ENCODE results near the gene PCSK6.
"Not testable (repeated sequence)": the region's sequence is repeated elsewhere in the genome, so short reads cannot be mapped to it uniquely, and the experiment has no call there.

The PCSK6 gene

DNA sequence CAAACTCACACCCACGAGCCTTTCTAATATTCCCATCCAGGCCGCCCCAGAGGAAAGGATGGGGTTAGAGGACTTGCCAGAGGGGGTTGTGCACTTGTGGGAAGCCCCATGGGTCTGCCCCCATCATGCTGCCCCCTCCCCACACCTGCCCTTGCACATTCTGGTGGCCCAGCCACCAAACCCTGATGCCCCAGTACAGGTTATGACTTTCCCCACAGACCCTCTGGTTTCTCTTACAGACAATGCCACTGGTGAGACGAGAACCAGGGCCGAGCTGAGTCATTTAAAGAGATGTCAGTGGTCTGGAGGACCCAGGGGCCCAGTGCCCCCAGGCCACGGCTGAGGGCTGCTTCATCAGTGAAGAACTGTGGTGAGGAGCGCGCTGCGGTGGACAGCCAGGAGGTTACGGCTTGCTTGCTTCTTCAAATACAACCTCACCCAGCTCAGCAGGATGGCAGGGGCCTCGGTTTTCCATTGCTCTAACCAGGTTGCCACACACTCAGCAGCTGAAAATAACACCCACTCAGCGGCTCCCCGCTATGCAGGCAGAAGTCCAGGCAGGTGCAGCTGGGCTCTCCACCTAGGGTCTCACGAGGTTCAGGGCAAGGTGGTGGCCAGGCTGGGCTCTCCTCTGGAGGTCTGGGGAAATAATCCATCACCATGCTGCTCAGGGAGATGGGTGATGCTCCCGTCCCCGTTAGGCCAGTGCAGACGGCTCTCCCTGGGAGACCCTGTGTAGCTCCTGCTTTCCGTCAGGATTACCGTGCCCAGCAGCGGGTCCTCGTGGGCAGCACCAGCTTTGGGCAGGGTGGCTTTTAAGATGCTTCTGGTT is 180.7 kb downstream of the PCSK6 start:
- no peak for DNase-seq (ENCODE audit: low read depth)

DNA sequence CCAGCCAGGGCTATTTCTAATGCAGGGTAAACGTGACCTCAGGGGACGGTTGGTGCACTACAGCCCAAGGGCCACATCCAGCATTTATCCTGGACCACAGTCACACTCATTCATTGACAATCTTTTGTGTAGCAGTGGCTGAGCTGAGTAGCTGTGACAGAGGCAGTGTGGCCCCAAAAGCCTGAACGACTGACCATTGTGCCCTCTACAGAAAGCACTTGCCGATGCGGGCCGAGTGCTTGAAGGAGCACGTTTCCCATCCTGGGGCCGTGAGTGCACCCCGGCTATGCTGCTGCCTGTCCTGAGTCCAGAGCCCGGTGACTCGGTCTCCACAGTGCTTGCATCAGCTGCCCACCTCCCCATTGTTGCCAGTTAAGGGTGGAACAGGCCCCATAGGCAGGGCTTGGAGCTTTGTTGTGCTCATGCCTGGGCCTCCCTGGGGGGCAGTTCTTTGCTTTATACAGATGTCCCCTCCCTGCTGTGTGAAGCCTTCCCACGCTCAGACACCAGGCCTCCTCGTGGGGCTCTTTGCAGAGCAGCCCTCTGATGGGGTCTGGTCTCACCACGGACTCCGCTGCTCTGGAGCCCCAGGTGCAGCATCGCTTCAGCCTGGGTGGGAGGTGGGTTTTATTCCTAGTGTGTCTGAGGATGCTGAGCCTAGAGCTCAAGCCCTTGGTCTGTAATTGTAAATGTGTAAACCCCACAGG is 181.5 kb downstream of the PCSK6 start:
- DNase-seq (ENCODE audit: low read depth), result no peak

DNA sequence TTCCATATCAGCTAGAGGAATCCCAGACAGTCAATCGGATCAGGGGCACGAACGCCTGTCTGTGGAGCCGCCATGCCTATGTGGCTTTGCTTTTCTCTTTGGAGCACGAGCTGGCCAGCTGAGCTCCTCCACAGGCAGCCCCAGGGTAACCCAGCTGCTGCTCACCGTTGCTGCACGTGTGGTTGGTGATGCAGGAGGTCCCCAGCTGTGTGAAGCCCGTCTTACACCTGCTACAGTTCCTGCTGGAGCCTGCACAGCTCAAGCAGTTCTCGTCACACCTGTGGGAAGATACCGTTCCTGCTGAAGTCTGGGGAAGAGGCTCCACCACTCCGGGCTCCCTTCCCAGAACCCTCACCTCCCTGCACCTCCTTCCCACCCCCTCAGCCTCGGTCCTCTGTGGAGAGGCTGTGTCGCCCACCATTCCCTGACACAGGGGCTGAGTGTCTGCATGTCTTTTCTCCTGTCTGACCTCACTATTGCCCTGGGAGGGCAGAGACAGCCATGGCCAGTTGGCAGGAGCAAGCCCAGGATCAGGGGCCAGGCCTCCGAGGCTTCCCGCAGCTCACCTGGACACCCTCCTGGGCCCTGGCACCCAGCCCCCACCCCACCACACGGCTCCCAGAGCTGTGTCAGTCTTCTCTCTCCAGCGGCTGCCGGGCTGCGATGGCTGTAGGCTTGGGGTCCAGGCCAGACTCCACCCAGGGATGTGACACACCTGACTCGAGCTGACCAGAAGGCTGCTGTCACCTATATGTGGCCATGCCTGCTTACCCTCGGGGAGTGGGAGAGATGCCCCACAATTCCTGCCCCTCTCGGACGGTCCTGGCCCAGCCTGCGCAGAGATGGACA is 182.2 kb downstream of the PCSK6 start:
- no peak for DNase-seq (ENCODE audit: low read depth)

DNA sequence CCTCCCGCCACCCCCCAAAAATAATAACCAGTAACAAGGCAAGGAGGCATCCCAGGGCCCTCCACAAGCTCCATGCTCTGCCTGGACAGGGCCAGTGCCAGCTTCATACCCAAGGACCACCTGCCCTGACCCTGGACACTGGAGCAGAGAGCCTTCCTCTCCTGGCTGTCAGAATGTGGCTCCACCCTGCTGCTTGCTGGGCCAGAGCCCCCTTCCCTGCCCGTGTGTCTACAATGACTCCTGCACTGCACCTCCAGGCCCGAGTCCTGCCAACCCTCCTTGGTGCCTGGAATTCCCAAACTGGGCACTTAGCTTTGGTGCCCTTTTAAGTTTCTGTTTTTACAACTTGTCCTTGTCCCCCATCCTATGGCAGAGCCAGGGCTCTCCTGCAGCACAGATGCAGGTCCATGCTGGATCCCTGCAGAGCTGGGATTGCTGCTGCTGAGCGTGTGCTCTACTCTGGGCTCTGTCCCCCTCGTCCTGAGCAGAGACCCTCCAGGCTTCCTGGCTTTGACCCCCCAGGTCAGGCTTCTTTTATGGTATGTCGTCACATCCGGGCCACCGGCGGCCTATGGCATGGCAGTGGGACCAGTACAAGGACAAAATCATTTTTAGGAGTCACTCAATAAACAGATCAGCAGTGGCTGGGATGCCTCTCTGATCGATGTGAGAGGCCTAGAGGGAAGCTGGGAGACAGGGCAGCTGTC is 183.0 kb downstream of the PCSK6 start:
- no peak for DNase-seq (ENCODE audit: low read depth)

DNA sequence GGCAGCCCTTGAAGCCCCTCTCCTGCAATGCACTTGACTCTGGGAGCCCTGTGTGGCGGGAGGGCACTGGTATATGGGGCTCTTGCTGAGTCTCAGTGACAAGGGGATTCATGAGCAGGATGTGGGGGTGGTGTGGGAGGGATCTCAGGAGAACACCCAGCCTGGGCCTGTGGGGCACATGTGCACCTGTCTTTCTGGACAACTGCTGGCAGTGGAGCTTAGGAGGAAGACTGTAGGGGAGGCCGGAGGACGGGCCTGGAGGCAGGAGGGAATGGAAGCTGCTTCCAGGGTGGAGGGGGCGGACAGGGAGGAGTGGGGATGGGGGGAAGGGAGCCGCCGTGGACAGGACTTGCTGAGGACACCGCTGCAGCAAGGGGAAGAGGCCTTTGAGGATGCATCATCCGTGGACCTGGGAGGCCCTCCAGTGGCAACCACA is 183.7 kb downstream of the PCSK6 start:
- DNase-seq (ENCODE audit: low read depth), result no peak

DNA sequence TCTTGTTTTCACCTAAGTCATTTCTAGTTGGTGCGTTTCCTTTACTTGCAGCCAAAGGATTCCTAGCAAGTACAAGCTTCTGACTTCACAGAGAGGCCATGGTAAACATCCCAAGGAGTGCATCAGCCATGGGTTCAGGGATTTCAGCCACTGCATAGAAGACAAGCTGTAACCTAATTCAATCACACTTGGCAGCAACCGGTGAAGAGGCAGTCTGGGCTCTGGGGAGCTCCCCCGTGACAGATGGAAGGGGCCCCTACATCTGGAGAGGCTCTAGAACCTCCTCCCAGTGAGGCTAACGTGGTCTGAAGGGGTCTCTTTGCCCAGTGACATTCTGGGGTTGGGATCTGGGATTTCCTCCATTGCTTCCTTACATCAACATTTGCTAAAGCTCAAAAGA is 186.1 kb downstream of the PCSK6 start:
- no peak for DNase-seq (ENCODE audit: low read depth)

DNA sequence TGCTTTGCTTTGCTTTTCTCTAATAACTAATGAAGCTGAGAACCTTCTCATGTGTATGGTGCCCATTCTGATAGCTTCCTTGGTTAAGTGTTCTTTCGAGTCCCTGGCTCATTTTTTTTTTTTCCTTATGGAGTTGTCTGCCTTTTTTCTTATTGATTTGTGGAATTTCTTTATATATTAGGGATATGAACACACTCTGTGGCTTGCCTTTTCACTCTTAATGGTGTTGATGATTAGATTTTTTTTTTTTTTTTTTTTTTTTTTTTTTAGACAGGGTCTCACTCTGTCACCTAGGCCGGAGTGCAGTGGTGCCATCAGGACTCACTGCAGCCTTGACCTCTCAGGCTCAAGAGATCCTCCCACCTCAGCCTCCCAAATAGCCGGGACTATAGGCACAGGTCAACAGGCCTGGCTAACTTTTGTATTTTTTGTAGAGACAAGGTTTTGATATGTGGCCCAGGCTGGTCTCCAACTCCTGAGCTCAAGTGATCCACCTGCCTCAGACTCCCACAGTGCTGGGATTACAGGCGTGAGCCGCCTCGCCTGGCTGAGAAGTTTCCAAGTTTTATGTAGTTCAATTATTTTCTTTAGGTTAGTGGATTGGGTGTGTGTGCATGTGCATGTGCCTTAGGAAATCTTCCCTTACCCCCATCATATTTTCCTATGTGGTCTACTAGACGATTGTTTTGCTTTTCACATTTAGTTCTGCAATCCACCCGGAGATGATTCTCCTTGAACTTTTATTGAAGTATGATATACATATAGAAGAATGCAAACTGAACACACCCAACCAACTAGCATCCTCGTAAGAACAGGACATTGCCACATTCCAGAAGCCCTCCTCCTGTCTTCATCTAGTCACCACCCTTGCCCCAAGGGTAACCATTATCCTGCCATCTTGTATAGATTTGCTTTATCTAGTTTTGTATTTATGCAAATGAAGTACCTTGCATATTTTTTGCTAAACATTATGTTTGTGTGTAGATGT is 192.8 kb downstream of the PCSK6 start:
- peak; percentile 18 for DNase-seq (ENCODE audit: low read depth)

DNA sequence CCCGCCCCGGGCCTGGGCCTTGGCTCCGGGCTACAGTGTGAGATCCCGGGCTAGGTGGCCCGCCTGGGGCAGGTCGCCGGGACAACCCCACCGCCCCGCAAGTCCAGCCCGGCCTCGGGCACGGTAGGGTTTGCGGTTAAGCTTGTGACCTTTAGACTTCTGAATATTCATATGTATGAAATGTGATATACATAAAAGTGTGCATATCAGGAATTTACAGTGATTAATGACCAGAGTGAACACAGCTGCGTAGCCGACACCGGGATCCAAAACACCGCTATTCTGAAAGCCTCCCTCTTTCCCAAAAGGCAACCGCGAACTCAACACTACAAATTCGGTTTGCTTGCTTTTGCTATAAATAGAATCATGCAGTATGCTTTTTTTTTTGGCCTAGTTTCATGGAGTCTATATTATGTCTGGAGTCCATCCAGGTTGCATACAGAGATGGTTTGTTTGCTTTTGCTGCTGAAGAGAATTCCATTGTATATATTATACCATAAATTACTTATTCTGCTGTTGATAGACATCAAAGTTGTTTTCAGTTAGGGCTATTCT is 193.8 kb downstream of the PCSK6 start:
- DNase-seq (ENCODE audit: low read depth), result no peak

DNA sequence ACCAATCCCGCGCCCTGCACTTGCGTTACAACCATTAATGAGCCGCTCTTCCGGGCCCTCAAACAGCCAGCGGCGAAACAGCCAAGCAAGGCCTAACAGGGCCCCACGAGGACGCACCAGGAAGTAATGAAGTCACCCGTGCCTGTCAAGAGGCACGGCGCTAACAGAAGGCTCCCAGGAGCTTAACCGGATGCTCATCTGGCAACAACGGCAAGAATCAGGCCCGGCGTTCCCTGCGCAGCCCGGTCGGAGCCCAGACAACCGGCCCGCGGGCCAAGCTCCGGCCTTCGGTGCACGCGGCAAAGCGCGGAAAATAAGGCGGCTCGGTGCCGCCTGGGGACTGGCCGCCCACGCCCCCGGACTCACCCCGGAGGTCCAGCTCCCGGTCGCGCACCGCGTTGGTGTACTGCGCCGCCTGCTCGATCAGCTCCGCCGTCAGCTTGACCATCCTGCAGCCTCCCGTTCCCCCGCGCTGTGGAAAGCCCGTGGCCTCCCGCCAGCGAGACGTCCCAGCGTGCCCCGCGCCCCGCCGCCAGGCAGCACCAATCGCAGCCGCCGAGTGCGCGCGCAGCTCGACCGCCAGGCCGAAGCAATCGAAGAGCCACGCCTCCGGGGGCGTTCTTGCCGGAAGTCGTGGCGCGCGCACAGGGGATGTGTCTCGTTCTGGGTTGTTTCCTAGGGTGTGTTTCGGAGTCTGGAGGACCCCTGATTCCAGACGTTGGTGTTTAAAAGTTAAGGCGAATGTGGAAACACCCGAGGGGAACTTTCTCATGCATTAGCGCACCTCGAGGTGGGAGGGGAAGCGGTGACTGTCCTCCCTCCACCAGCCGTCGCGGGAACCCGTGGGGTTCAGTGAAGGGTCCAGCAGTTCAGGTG is 194.5 kb downstream of the PCSK6 start, which contains the start of gene SNRPA1:
SNRPA1 (minus strand) TSS at position 518 of the 876 bp plus-strand sequence; CDS start at position 448, 70 bp downstream.
- DNase-seq (ENCODE audit: low read depth), result peak; percentile 91

DNA sequence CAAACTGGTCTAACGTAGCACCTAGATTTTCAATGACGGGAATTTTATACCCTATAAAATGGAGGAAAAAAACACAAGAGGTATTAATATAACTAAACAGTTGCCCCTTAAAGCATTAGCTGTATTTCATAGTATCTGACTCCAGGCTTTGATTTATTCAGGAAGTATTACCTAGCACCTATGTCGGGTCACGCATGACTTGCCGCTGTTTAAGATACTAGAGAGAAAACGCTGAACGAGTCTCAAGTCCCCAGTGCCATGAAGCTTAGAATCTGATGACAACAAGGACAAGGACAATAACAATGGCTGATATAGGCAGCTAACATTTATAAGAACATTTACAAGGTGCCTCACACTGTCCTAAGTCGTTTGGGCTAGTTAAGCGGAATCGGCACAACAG is 196.4 kb downstream of the PCSK6 start:
- no peak for DNase-seq (ENCODE audit: low read depth)

DNA sequence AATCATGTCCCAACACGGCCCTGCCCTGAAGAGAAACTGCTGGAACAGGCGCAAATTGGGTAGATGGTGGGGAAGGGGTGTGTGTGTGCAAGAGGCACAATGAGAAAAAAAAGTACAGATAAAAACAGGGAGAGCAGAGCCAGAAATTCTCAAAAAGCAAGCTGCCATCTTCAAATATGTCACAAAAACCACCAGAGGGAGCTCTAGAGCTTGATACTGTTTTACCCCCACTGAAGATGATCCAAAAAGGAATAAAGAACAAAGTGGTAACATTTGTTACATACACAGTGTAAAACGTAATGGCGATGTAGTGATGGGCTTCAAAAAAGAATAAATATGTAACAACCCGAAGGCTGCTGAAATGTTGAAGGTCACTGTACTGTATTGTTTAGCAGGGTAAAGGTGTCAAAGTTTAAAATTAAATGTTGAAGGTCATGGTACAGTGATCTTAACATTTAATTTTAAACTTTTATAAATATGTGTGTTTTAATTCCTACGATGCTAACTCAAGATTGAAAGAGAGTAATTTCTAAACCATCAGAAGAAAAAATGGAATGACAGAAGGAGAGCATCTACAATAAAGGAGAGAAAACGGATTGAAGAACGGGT is 200.5 kb downstream of the PCSK6 start:
- DNase-seq (ENCODE audit: low read depth), result peak; percentile 48

DNA sequence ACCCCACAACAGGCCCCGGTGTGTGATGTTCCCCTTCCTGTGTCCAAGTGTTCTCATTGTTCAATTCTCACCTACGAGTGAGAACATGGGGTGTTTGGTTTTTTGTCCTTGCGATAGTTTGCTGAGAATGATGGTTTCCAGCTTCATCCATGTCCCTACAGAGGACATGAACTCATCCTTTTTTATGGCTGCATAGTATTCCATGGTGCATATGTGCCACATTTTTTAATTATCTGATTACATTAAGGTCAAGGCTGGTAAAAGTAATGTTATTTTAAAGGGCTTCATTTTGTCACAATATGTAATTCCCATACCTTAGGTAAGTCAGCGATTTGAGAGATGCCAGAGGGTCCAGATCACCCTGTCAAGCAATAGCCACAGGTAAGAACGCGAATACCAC is 202.2 kb downstream of the PCSK6 start:
- DNase-seq (ENCODE audit: low read depth), result not testable (repeated sequence)

DNA sequence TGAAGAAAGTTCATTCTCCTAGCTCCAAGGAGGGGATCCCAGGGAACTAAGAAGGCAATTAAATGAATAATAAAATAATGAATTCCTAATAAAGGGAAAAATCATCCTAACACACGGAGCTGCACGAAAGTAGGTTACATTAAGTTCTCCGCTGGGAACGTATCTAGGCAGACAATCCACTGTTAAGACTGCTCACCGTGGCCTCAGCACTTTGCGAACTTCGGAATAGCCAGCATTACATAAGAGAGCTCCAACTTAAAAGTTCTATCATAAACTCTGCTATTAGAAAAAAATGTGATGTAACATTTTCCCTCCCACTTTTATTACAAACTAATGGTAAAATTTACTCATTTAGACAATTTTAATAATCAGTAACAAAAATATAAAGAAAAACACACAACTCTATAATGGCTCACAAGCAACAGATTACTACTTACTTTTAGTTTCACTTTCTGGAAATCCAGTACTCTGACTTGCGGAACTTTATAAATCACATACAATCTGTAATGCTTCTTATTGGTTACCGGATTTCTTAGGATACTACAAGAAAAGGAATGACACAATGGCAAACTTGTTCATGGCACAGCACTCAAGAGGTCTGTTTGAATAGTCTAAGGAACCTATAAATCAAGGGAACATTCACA is 202.9 kb downstream of the PCSK6 start:
- DNase-seq (ENCODE audit: low read depth), result no peak

DNA sequence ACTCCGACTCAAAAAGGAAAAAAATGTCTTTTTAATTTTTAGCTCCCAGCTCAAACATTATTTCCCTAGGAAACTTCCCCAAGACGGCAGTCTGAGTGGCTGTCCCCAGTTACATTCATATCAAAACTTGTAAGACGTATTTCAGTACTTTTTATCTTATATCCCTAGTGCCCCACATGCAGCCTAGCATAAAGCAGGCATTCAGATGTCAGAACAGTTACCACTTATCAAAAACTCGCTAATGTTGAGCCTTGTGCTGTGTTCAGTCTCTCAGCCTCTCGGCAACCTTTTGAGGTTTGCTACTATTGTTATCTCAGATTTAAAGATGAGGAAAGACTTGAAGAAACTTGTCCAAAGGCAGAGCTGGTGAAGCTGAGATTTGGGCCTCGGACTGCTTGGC is 205.6 kb downstream of the PCSK6 start:
- no peak for DNase-seq (ENCODE audit: low read depth)

DNA sequence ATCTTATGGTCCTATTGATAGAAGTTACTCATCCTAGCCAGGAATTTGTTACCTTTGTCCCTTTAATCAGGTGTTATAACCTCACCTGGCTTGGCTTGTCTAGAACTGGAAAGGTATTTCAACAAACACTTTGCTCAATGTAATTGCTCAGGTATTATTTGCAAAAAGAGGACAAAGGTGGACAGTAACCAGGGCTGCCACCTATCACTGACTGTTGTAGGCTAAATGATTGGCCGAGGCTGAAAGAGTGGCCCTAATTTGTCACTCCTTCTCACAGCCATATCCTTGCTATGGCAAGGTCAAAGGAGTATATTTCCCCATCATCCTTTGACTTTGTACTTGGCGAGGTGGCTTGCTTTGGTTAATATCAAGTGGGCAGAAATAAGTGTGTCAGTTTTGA is 209.5 kb downstream of the PCSK6 start:
- no peak for DNase-seq (ENCODE audit: low read depth)

DNA sequence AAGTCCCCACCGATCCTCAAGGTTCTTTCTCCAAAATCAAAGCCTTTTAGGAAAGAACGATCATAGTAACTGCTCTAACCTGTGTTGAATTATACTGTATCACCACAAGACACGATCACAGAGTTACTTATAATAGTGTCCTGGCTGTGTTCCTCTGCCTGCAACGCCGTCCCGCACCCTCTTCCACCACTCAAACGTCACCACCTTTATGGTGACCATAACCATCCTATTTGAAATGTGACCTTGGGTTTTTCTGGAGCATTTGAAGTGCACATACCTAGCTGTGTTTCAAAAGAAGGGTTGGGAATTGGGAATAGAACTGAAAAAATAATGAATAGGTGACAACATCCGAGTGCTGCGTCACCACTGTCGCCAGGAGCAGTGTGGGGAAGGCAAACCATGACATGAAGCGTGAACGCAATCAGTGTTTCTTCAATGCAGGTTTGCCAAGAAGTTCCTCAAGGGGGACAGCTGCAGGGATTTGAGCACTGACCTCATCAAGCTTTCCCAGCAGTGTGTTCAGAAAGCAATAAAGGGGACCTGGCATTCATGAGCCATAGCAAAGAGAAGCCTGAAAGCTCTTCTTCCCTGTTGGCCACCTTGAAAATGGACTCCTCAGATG is 211.5 kb downstream of the PCSK6 start:
- DNase-seq (ENCODE audit: low read depth), result no peak

DNA sequence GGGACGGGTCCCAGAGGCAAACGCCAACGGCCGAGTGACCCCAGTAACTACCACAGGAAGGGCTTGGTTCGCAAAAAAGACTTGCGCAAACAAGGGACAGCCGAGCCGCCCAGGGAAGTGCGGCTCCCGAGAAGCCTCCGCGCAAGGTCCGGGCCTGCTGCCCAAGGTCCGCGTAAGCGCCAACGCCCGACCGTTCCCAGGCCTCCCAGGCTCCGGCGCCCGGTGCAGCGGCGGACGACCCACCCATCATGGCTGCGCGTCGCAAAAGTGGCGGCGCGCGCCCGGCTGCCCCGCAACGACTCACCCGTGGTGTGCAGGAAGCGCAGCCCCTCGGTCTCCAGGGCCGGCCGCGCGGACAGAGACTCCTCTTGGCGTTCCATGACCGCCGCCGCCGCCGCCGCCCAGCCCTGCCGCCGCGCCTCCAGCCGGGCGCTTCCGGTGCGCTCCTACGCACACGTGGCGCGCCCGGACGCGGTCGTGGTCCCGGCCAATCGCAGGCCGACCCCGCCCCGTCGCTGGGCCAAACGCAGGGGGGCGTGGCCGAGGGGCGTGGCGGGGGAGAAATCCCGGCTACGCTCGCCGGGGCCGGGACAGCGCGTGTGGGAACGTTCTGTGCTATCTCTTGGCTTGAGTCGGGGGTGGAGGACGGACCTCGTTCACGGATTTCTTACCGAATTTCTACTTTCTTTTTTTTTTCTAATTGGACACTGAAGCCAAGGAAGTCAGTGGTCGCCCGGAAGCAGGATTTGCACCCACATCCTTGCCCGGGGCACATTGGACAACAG is 212.3 kb downstream of the PCSK6 start, which contains the start of gene SELENOS:
SELENOS (minus strand) TSS at position 448 of the 785 bp plus-strand sequence; CDS start at position 380, 68 bp downstream.
- peak; percentile 80 for DNase-seq (ENCODE audit: low read depth)
